DOHH2 (cell line): ENCODE measurements around the gene THBS3.

ENCODE experiments used
- CTCF ChIP-seq: fragments of 200-600 bp; sonication (generic); IDR thresholded peaks from one replicate; pipeline ENCODE4 v1.5.1; 2014; ENCODE audit warnings: antibody characterized with exemption, mild to moderate bottlenecking, low read depth, low read length; ENCODE audit not compliant: poor library complexity, severe bottlenecking
- EZH2phosphoT487 ChIP-seq: fragments of 200-600 bp; sonication (generic); IDR thresholded peaks from 2 replicates; pipeline ENCODE4 v1.6.1; 2017; ENCODE audit warnings: borderline replicate concordance, mild to moderate bottlenecking, antibody characterized with exemption, low read length, moderate library complexity, mixed read lengths

GRCh38 chr1:155174324-155175280, 33.1 kb downstream of the THBS3 start:
- no peak for TF ChIP-seq CTCF
- TF ChIP-seq EZH2phosphoT487 = no peak
